Tibial nerve (tissue), 4 donors: Measurements from ENCODE around the gene SCIN.
A peak's percentile ranks its signal among the peaks of the same experiment; 100 is the strongest.

Experiments used
- EP300 ChIP-seq, 2 donors: sonication (generic); formaldehyde crosslinking; IDR thresholded peaks; one replicate each; pipeline ENCODE4 v1.6.1; 2017; ENCODE audit warnings: antibody characterized with exemption in 2 of 2, mild to moderate bottlenecking in 1 of 2
- POLR2A ChIP-seq, 2 donors: fragments of 450-650 bp; IDR thresholded peaks; one replicate each; pipeline ENCODE4 v1.6.1; 2017; ENCODE audit warnings: antibody characterized with exemption in 2 of 2, mild to moderate bottlenecking in 2 of 2, moderate library complexity in 2 of 2
- TF ChIP-seq, protein P1 (sequence below), 5 experiments: fragments of 200-600 bp in 3 of 5; fragments of 450-650 bp in 2 of 5; sonication (generic) in 3 of 5; IDR thresholded peaks; one replicate each; pipeline ENCODE4 v1.5.1; 2016 to 2019; ENCODE audit warnings: antibody characterized with exemption in 5 of 5, mild to moderate bottlenecking in 3 of 5, moderate library complexity in 2 of 5

- TF ChIP-seq, protein P1, sequence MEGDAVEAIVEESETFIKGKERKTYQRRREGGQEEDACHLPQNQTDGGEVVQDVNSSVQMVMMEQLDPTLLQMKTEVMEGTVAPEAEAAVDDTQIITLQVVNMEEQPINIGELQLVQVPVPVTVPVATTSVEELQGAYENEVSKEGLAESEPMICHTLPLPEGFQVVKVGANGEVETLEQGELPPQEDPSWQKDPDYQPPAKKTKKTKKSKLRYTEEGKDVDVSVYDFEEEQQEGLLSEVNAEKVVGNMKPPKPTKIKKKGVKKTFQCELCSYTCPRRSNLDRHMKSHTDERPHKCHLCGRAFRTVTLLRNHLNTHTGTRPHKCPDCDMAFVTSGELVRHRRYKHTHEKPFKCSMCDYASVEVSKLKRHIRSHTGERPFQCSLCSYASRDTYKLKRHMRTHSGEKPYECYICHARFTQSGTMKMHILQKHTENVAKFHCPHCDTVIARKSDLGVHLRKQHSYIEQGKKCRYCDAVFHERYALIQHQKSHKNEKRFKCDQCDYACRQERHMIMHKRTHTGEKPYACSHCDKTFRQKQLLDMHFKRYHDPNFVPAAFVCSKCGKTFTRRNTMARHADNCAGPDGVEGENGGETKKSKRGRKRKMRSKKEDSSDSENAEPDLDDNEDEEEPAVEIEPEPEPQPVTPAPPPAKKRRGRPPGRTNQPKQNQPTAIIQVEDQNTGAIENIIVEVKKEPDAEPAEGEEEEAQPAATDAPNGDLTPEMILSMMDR (IDR thresholded peaks at IDR 0.05), result no peak
- TF ChIP-seq POLR2A (IDR thresholded peaks at IDR 0.05) (no peak), EP300 (IDR thresholded peaks at IDR 0.05) (peak in 1 of 2 donors; percentile 29)
Observed at GRCh38 chr7:12583176-12583575, 12.7 kb downstream of the SCIN start.
